PC-3 (cell line): ENCODE measurements around the gene CHST8. TPM values are rescaled to one million over a fixed set of nuclear protein-coding genes. Genes with fewer than 3 reads are reported as not detected.

ENCODE experiments used
- ATAC-seq: fragments of 200-7000 bp; cut with Tn5 transposase; 2 replicates; pipeline ENCODE4 v1.9.1; 2020; ENCODE audit warnings: mild to moderate bottlenecking, moderate library complexity
- BruUV-seq: library from RNA; stranded (reverse); fragments of 400-500 nt; replicated peaks from 2 replicates; lab custom pipeline; 2021; lab: Mats Ljungman, UMichigan
- CTCF ChIA-PET: fragments of 300-600 bp; sonication (Branson Sonifier 250); formaldehyde crosslinking; loops from one replicate; lab custom pipeline; 2022; ENCODE audit warnings: antibody characterized with exemption; lab: Charles Lee
- POLR2A ChIA-PET: fragments of 300-600 bp; sonication (Branson Sonifier 250); formaldehyde crosslinking; loops from one replicate; lab custom pipeline; 2022; ENCODE audit warnings: antibody characterized with exemption; ENCODE audit not compliant: unreplicated experiment; lab: Charles Lee
- DNase-seq: peaks from one replicate; pipeline ENCODE4 v3.0.0-alpha.2; 2015
- H2AFZ ChIP-seq: fragments of 300-600 bp; sonication (generic); 2 replicates; pipeline ENCODE4 v1.6.0; 2016; ENCODE audit warnings: antibody characterized with exemption, low read length
- H3F3A ChIP-seq: fragments of 300-600 bp; sonication (generic); one replicate; pipeline ENCODE4 v1.6.0; 2017; ENCODE audit warnings: antibody characterized with exemption, low read length, control low read depth, mild to moderate bottlenecking; ENCODE audit not compliant: unreplicated experiment
- H3K27ac ChIP-seq: fragments of 300-600 bp; sonication (generic); 2 replicates; pipeline ENCODE4 v1.5.1; 2016; ENCODE audit warnings: mild to moderate bottlenecking, low read length
- H3K27me3 ChIP-seq: fragments of 300-600 bp; sonication (generic); 2 replicates; pipeline ENCODE4 v1.6.1; 2016; ENCODE audit warnings: low read length, mixed read lengths
- H3K36me3 ChIP-seq: fragments of 300-600 bp; sonication (generic); 2 replicates; pipeline ENCODE4 v1.6.1; 2016; ENCODE audit warnings: low read depth, mixed run types, low read length, mixed read lengths
- H3K4me1 ChIP-seq: fragments of 300-600 bp; sonication (generic); 2 replicates; pipeline ENCODE4 v1.5.1; 2016; ENCODE audit warnings: low read length; ENCODE audit not compliant: insufficient read depth
- H3K4me2 ChIP-seq: fragments of 300-600 bp; sonication (generic); 2 replicates; pipeline ENCODE4 v1.6.0; 2016; ENCODE audit warnings: low read length
- H3K4me3 ChIP-seq: fragments of 300-600 bp; sonication (generic); 2 replicates; pipeline ENCODE4 v1.5.1; 2016; ENCODE audit warnings: mild to moderate bottlenecking, low read length, mixed read lengths
- H3K79me2 ChIP-seq: fragments of 300-600 bp; sonication (generic); 2 replicates; pipeline ENCODE4 v1.6.1; 2017; ENCODE audit warnings: low read length, mixed read lengths
- H3K9ac ChIP-seq: fragments of 300-600 bp; sonication (generic); 2 replicates; pipeline ENCODE4 v1.6.0; 2016; ENCODE audit warnings: mild to moderate bottlenecking, low read length
- H3K9me2 ChIP-seq: fragments of 300-600 bp; sonication (generic); replicated peaks from 2 replicates; pipeline ENCODE4 v1.6.1; 2016; ENCODE audit warnings: mixed run types, low read length, mixed read lengths
- H3K9me3 ChIP-seq: fragments of 300-600 bp; sonication (generic); 2 replicates; pipeline ENCODE4 v1.6.1; 2016; ENCODE audit warnings: low read length, mixed read lengths
- H4K20me1 ChIP-seq: fragments of 300-600 bp; sonication (generic); 2 replicates; pipeline ENCODE4 v1.6.1; 2016; ENCODE audit warnings: low read length, mixed read lengths
- CTCF ChIP-seq: fragments of 300-600 bp; sonication (generic); conservative IDR thresholded peaks from 2 replicates; pipeline ENCODE4 v1.5.1; 2017; ENCODE audit warnings: antibody characterized with exemption, low read depth, mild to moderate bottlenecking, low read length
- EZH2 ChIP-seq: fragments of 300-600 bp; sonication (generic); IDR thresholded peaks from one replicate; pipeline ENCODE4 v1.6.1; 2017; ENCODE audit warnings: antibody characterized with exemption, mild to moderate bottlenecking, low read length; ENCODE audit not compliant: unreplicated experiment
- EZH2phosphoT487 ChIP-seq: fragments of 300-600 bp; sonication (generic); IDR thresholded peaks from 2 replicates; pipeline ENCODE4 v1.6.1; 2018; ENCODE audit warnings: mild to moderate bottlenecking, antibody characterized with exemption, low read length, borderline replicate concordance
- intact Hi-C: fragments of 100-400 bp; cut with micrococcal nuclease; formaldehyde crosslinking; loops from 2 replicates; pipeline ENCODE4 v1.9.0; 2023
- total RNA-seq: library from RNA; depleted of rRNA; stranded (reverse); fragments of >200 nt; gene quantifications from 2 replicates; pipeline ENCODE4 v1.2.3, GENCODE V29; 2014

CHST8 gene
- total RNA-seq, 1 experiment from 2014 or later, result 0.36 TPM

GRCh38 chr19:33705090-33705847, 83.5 kb downstream of the CHST8 start:
- Histone ChIP-seq H3K27me3 (peaks cover 16% of the 10 kb centered on the region), H3K4me1 (no peaks in the 10 kb centered on the region), H3K9ac (no peak overlapping the region), H4K20me1 (no peaks in the 10 kb centered on the region), H3K79me2 (no peaks in the 10 kb centered on the region), H3K4me3 (no peak overlapping the region), H3K9me2 (no peaks in the 10 kb centered on the region), H3F3A (no peaks in the 10 kb centered on the region), H3K36me3 (no peaks in the 10 kb centered on the region), H3K27ac (no peak overlapping the region), H3K4me2 (no peak overlapping the region), H3K9me3 (no peaks in the 10 kb centered on the region), H2AFZ (no peak overlapping the region)
- POLR2A ChIA-PET, result no interaction called here
- no peak for ATAC-seq
- intact Hi-C loops, result no loop called here
- CTCF ChIA-PET, result interaction anchor here (0.6 kb wide), 1 partner anchor 289 kb away, joined by 4 read pairs; no protein-coding TSS in a partner anchor
- BruUV-seq, result no TSS peak
- no peak for DNase-seq
- TF ChIP-seq CTCF, result no peak
- no peak for TF ChIP-seq EZH2phosphoT487
- no peak for TF ChIP-seq EZH2

- H3K27me3 ChIP-seq, result peaks cover 10% of the 10 kb centered on the region
- H3K36me3 ChIP-seq, result no peaks in the 10 kb centered on the region
- POLR2A ChIA-PET, result no interaction called here
- no peaks in the 10 kb centered on the region for H3K9me2 ChIP-seq
- no peaks in the 10 kb centered on the region for H3K9me3 ChIP-seq
- H3K4me2 ChIP-seq, result no peak overlapping the region
- CTCF ChIA-PET, result no interaction called here
- no peaks in the 10 kb centered on the region for H4K20me1 ChIP-seq
- no peaks in the 10 kb centered on the region for H3K4me1 ChIP-seq
- H2AFZ ChIP-seq, result no peak overlapping the region
- H3K9ac ChIP-seq, result no peak overlapping the region
- intact Hi-C loops, result no loop called here
- no peak for TF ChIP-seq EZH2
- no peak for TF ChIP-seq EZH2phosphoT487
- no peak for TF ChIP-seq CTCF
- H3K4me3 ChIP-seq, result no peak overlapping the region
- BruUV-seq, result no TSS peak
- ATAC-seq (no peak), DNase-seq (no peak)
- no peak overlapping the region for H3K27ac ChIP-seq
- H3F3A ChIP-seq, result no peaks in the 10 kb centered on the region
- H3K79me2 ChIP-seq, result no peaks in the 10 kb centered on the region
Observed at GRCh38 chr19:33705860-33706259, 84.1 kb downstream of the CHST8 start.

GRCh38 chr19:33706631-33707030, 84.9 kb downstream of the CHST8 start:
- no peaks in the 10 kb centered on the region for H3K79me2 ChIP-seq
- ChIA-PET CTCF (no interaction called here), POLR2A (no interaction called here)
- H3K27me3 ChIP-seq, result peaks cover 4% of the 10 kb centered on the region; the same call in 1 of the 2 replicates
- TF ChIP-seq EZH2, result no peak
- H3K9ac ChIP-seq, result no peak overlapping the region
- no peaks in the 10 kb centered on the region for H3K9me2 ChIP-seq
- H3F3A ChIP-seq, result no peaks in the 10 kb centered on the region
- H2AFZ ChIP-seq, result no peak overlapping the region
- H3K4me1 ChIP-seq, result no peaks in the 10 kb centered on the region
- no TSS peak for BruUV-seq
- H3K4me3 ChIP-seq, result no peak overlapping the region
- H3K4me2 ChIP-seq, result no peak overlapping the region
- no peak overlapping the region for H3K27ac ChIP-seq
- H4K20me1 ChIP-seq, result no peaks in the 10 kb centered on the region
- H3K36me3 ChIP-seq, result no peaks in the 10 kb centered on the region
- intact Hi-C loops, result no loop called here
- H3K9me3 ChIP-seq, result no peaks in the 10 kb centered on the region
- DNase-seq, result no peak
- ATAC-seq, result no peak
